GM19239 (cell line): ENCODE results near the gene ZNF592.

Source experiments
- DNase-seq: peaks from one replicate; pipeline ENCODE4 v3.0.0; 2011; ENCODE audit warnings: low spot score; ENCODE audit not compliant: insufficient read length
- FAIRE-seq: peaks from 2 replicates; lab custom pipeline; 2011; peaks lifted over from hg19 to GRCh38; lab: Jason Lieb, UNC

Gene ZNF592

GRCh38 chr15:84824260-84825007, 76.0 kb downstream of the ZNF592 start:
- DNase-seq: no peak
- FAIRE-seq: no peak

- DNase-seq (no peak), FAIRE-seq (no peak)
Observed at GRCh38 chr15:84826369-84826823, 78.0 kb downstream of the ZNF592 start.

- FAIRE-seq: no peak
- DNase-seq: no peak
Observed at GRCh38 chr15:84827246-84827645, 78.9 kb downstream of the ZNF592 start.

- no peak for DNase-seq
- FAIRE-seq: no peak
Observed at GRCh38 chr15:84828086-84828908, 79.9 kb downstream of the ZNF592 start.

GRCh38 chr15:84829428-84829827, 81.0 kb downstream of the ZNF592 start:
- FAIRE-seq: no peak

GRCh38 chr15:84830036-84830435, 81.6 kb downstream of the ZNF592 start:
- no peak for DNase-seq
- FAIRE-seq: no peak

More at GRCh38 chr15:84829428-84829827, 81.0 kb downstream of the ZNF592 start:
- DNase-seq: no peak

- FAIRE-seq (no peak), DNase-seq (no peak)
Observed at GRCh38 chr15:84831028-84831427, 82.6 kb downstream of the ZNF592 start.

- FAIRE-seq (no peak), DNase-seq (no peak)
Observed at GRCh38 chr15:84831613-84832012, 83.2 kb downstream of the ZNF592 start.

GRCh38 chr15:84832448-84833040, 84.2 kb downstream of the ZNF592 start:
- FAIRE-seq (no peak), DNase-seq (no peak)

- DNase-seq (no peak), FAIRE-seq (no peak)
Observed at GRCh38 chr15:84833447-84834228, 85.2 kb downstream of the ZNF592 start.

- DNase-seq (no peak), FAIRE-seq (no peak)
Observed at GRCh38 chr15:84834229-84834955, 86.0 kb downstream of the ZNF592 start.

- FAIRE-seq: no peak
- no peak for DNase-seq
Observed at GRCh38 chr15:84834969-84835368, 86.6 kb downstream of the ZNF592 start.

- FAIRE-seq: no peak
- no peak for DNase-seq
Observed at GRCh38 chr15:84835661-84836337, 87.4 kb downstream of the ZNF592 start.

GRCh38 chr15:84836844-84837243, 88.5 kb downstream of the ZNF592 start:
- FAIRE-seq: no peak
- DNase-seq: no peak

- DNase-seq: no peak
- FAIRE-seq: no peak
Observed at GRCh38 chr15:84839714-84840113, 91.3 kb downstream of the ZNF592 start.

- DNase-seq (no peak), FAIRE-seq (no peak)
Observed at GRCh38 chr15:84840255-84840654, 91.9 kb downstream of the ZNF592 start.

GRCh38 chr15:84840741-84841429, 92.5 kb downstream of the ZNF592 start:
- FAIRE-seq (no peak), DNase-seq (no peak)

GRCh38 chr15:84842781-84843180, 94.4 kb downstream of the ZNF592 start:
- FAIRE-seq: no peak

More at GRCh38 chr15:84842781-84843180, 94.4 kb downstream of the ZNF592 start:
- DNase-seq: no peak
